Panc1 (cell line): ENCODE data around the gene SDC1. TPM values are rescaled to one million over a fixed set of nuclear protein-coding genes. Genes with fewer than 3 reads are reported as not detected.

Source experiments
- ATAC-seq: fragments of 200-7000 bp; cut with Tn5 transposase; 2 replicates; pipeline ENCODE4 v1.9.1; 2020; ENCODE audit warnings: mild to moderate bottlenecking, moderate library complexity
- BruUV-seq: library from RNA; stranded (reverse); fragments of 400-500 nt; replicated peaks from 2 replicates; lab custom pipeline; 2021; lab: Mats Ljungman, UMichigan
- CTCF ChIA-PET: fragments of 300-600 bp; sonication (Branson Sonifier 250); formaldehyde crosslinking; loops from one replicate; lab custom pipeline; 2022; ENCODE audit warnings: antibody characterized with exemption; lab: Charles Lee
- POLR2A ChIA-PET: fragments of 300-600 bp; sonication (Branson Sonifier 250); formaldehyde crosslinking; loops from one replicate; lab custom pipeline; 2022; ENCODE audit warnings: antibody characterized with exemption; lab: Charles Lee
- DNase-seq: peaks from one replicate; pipeline ENCODE4 v3.0.0-alpha.2; 2010; ENCODE audit warnings: low read depth, low spot score
- H3K27ac ChIP-seq: 2 replicates; pipeline ENCODE4 v1.5.1; 2011; ENCODE audit warnings: mild to moderate bottlenecking, low read length, inconsistent platforms
- H3K27me3 ChIP-seq: fragments of 200-500 bp; sonication (Bioruptor generic); 2 replicates; pipeline ENCODE4 v1.6.0; 2014; ENCODE audit warnings: low read length, inconsistent platforms; ENCODE audit not compliant: control insufficient read depth, insufficient read depth
- H3K36me3 ChIP-seq: fragments of 200-500 bp; sonication (Bioruptor generic); 2 replicates; pipeline ENCODE4 v1.5.1; 2014; ENCODE audit warnings: inconsistent platforms, mild to moderate bottlenecking, low read length, moderate library complexity; ENCODE audit not compliant: control insufficient read depth, insufficient read depth
- H3K4me1 ChIP-seq: 2 replicates; pipeline ENCODE4 v1.5.1; 2011; ENCODE audit warnings: inconsistent platforms, mild to moderate bottlenecking, low read length, moderate library complexity; ENCODE audit not compliant: control insufficient read depth, insufficient read depth
- H3K4me3 ChIP-seq, 2 experiments: 2 replicates each; pipeline ENCODE4 v1.5.1; 2011 to 2012; ENCODE audit warnings: low read depth in 2 of 2, low read length in 2 of 2, mild to moderate bottlenecking in 2 of 2, inconsistent platforms in 1 of 2, moderate library complexity in 1 of 2
- H3K9me3 ChIP-seq: fragments of 200-500 bp; sonication (Bioruptor generic); 2 replicates; pipeline ENCODE4 v1.5.1; 2014; ENCODE audit warnings: low read depth, mild to moderate bottlenecking, inconsistent platforms, low read length, moderate library complexity; ENCODE audit not compliant: control insufficient read depth, insufficient read depth
- CTCF ChIP-seq: fragments of 450-650 bp; IDR thresholded peaks from 2 replicates; pipeline ENCODE4 v1.5.1; 2017; ENCODE audit warnings: mild to moderate bottlenecking
- POLR2AphosphoS5 ChIP-seq: IDR thresholded peaks from 2 replicates; pipeline ENCODE4 v1.6.1; 2012; ENCODE audit warnings: mild to moderate bottlenecking, low read depth, low read length, moderate library complexity
- REST ChIP-seq, 2 experiments: IDR thresholded peaks; 2 replicates each; pipeline ENCODE4 v1.6.1; 2011 to 2012; ENCODE audit warnings: low read depth in 2 of 2, control low read depth in 1 of 2, low read length in 1 of 2, mild to moderate bottlenecking in 1 of 2, moderate library complexity in 1 of 2; ENCODE audit not compliant: insufficient read depth in 1 of 2
- SIN3A ChIP-seq: IDR thresholded peaks from 2 replicates; pipeline ENCODE4 v1.6.1; 2012; ENCODE audit warnings: low read depth, mild to moderate bottlenecking, low read length, moderate library complexity, borderline replicate concordance; ENCODE audit not compliant: insufficient read depth
- TCF7L2 ChIP-seq: IDR thresholded peaks from 2 replicates; pipeline ENCODE4 v1.6.1; 2011; ENCODE audit warnings: mild to moderate bottlenecking, low read depth, low read length, inconsistent platforms
- in situ Hi-C: cut with HindIII; loops from 2 replicates; pipeline ENCODE4 v1.10.0; 2016; ENCODE audit warnings: low sequenced_read_pairs, low pct_unique_long_range_greater_than_20kb
- intact Hi-C: fragments of 100-400 bp; cut with micrococcal nuclease; formaldehyde crosslinking; loops from one replicate; pipeline ENCODE4 v1.10.0; 2022; ENCODE audit not compliant: unreplicated experiment
- total RNA-seq: library from RNA; stranded (reverse); gene quantifications from one replicate; pipeline ENCODE4 v1.2.1, GENCODE V29; 2021; ENCODE audit not compliant: unreplicated experiment

The SDC1 gene
- total RNA-seq, 1 experiment from 2014 or later: 93.0 TPM

- no TSS peak for BruUV-seq
- DNase-seq (no peak), ATAC-seq (no peak)
- Histone ChIP-seq H3K27me3 (no peaks in the 10 kb centered on the region), H3K4me1 (no peaks in the 10 kb centered on the region), H3K4me3 (no peak overlapping the region), H3K9me3 (no peaks in the 10 kb centered on the region), H3K36me3 (no peaks in the 10 kb centered on the region), H3K27ac (no peak overlapping the region)
- in situ Hi-C loops: no loop called here
- ChIA-PET CTCF (interaction anchor here (0.6 kb wide), 1 partner anchor 56 kb away, joined by 10 read pairs; no protein-coding TSS in a partner anchor), POLR2A (no interaction called here)
- intact Hi-C loops: no loop called here
- TF ChIP-seq REST (IDR thresholded peaks at IDR 0.05; ENCODE audit: insufficient read depth in 1 of 2, low read depth in 2 of 2, low read length in 1 of 2): no peak
- TF ChIP-seq CTCF: no peak
- TF ChIP-seq TCF7L2: no peak
Measured at GRCh38 chr2:20177556-20178248, 47.2 kb downstream of the SDC1 start.

GRCh38 chr2:20176760-20177159, 48.2 kb downstream of the SDC1 start:
- in situ Hi-C loops: no loop called here
- H3K36me3 ChIP-seq: no peaks in the 10 kb centered on the region
- no peak overlapping the region for H3K27ac ChIP-seq
- H3K9me3 ChIP-seq: no peaks in the 10 kb centered on the region
- TF ChIP-seq POLR2AphosphoS5 (no peak), CTCF (no peak), SIN3A (no peak), TCF7L2 (no peak), REST (IDR thresholded peaks at IDR 0.05; ENCODE audit: insufficient read depth in 1 of 2, low read depth in 2 of 2, low read length in 1 of 2) (no peak)
- ChIA-PET CTCF (interaction anchor here (0.5 kb wide), 1 partner anchor 160 kb away, joined by 10 read pairs; no protein-coding TSS in a partner anchor), POLR2A (no interaction called here)
- no peaks in the 10 kb centered on the region for H3K4me1 ChIP-seq
- no TSS peak for BruUV-seq
- H3K27me3 ChIP-seq: no peaks in the 10 kb centered on the region
- no peak for DNase-seq
- intact Hi-C loops: no loop called here
- H3K4me3 ChIP-seq: no peak overlapping the region
- ATAC-seq: no peak
